Femur (tissue), 1 donor: ENCODE measurements around the gene MB.

Experiments
- DNase-seq: peaks from one replicate; pipeline ENCODE4 v3.0.0-alpha.2; 2017

Gene MB

DNA sequence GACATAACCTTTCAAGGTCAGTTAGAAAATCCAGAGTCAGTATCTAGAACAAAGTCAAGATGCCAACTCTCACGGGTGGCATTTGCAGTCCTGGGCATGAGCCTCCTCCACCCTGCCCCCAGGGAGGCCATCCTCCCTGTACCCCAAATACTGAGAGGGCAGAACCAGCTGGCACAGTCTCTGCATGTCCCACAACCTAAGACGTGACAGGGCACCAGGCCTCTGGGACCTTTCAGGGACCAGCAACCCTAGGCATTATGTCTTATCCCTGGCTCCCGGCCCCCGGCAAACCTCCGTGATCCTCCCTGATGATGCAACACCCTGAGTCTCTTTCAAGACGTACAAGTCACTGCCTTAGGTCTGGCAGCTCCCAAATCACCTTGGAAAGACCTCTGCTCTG is 2.0 kb downstream of the MB start:
- no peak for DNase-seq

DNA sequence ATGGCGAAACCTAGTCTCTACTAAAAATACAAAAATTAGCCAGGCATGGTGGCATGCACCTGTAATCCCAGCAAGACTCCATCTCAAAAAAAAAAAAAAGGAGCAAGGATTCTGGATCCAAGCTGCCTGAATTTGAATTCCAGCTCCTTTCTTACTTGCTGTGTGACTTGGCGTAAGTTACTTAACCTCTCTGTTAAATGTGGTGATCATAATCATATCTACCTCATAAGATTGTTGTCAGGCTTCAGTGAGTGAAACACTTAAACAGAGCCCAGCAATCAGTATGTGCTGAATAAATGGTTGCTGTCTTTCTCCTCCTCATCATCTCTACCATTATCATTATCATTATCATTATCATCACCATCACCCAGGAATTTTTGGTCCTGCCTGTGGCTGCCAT is 2.7 kb downstream of the MB start:
- no peak for DNase-seq

- DNase-seq, result no peak
These were observed 4.2 kb downstream of the MB start for GRCh38 chr22:35612903-35613302.

GRCh38 chr22:35611891-35612576 is 5.1 kb downstream of the MB start:
- no peak for DNase-seq

DNA sequence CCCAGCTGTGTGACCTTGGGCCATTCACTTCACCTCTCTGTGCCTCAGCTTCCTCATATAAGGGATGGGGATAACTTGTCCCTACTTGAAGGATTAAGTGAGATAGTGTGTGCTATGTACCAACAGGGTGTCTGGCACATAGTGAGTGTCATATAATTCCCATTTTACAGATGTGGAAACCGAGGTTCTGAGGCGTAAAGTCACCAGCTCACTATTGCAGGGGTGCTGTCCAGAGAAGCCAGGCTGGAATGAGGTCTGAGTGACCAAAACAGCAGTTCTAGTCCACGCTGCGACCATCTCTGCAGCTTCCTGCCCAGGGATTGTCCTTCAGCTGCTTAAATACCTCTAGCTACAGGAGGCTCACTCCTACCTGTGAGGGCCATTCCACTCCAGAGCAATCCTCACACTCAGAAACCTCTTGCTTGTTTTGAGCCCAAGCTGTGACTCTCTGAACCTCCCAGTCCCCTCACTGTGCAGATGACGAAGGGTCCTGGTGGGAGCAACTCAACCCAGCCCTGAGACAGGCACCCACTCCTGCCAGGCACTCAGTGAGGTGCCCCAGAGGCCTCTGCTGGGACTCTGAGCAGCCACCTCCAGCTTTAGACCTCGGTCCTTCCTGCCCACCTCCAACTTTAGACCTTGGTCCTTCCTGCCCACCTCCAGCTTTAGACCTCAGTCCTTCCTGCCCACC is 5.8 kb downstream of the MB start:
- no peak for DNase-seq

DNA sequence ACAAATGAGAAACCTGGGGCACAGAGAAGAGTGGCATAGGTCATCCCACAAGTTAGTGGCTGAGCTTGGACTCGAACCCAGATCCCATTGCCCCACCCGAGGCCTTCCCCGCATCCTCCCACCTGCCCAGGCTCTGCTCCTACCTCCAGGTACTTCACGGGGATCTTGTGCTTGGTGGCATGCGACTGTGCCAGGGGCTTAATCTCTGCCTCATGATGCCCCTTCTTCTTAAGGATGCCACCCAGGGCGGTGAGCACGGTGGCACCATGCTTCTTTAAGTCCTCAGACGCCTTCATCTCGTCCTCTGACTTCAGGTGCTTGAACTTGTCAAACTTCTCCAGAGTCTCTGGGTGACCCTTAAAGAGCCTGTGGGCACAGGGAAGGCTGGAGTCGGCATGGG is 6.4 kb downstream of the MB start:
- no peak for DNase-seq

- no peak for DNase-seq
These were observed 7.4 kb downstream of the MB start for GRCh38 chr22:35609761-35610160.

DNA sequence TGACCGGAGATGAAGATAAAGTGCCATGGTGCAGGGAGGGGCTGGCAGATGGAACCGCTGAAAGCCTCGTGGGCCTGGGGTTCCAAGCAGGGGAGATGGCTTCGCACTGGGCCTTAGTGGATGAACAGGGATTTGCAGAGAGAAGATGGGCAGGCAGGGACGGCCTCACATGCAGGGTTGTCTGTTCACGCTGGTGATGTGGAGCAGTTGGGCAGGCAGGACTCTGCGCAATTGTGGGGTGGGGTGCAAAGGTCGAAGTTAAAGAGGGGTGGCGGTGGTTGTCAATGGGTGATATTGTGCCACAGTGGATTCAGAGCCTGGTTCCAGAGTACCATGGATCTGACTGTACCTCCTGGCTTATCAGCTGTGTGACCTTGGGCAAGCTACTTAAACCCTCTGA is 7.9 kb downstream of the MB start:
- DNase-seq, result no peak

GRCh38 chr22:35608088-35608487 is 9.0 kb downstream of the MB start:
- peak; percentile 42 for DNase-seq

DNA sequence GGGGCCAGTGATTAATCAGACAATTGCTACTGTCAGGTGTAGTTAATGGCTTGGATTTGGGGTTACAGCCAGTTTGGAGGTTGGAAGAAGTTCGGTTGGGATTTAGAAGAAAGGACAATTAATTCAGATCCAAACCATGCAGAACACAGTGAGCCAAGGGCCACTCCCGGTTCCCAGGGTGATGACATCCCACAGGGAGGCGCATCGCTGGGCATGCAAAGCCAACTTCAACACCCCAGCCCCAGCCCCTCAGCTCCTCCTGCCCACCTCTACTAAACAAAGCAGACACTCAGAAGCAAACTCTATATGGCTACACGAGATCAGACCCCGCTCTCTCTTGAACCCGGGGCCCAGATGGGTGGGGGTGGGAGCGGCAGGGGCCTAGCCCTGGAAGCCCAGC is 10.2 kb downstream of the MB start:
- no peak for DNase-seq

DNA sequence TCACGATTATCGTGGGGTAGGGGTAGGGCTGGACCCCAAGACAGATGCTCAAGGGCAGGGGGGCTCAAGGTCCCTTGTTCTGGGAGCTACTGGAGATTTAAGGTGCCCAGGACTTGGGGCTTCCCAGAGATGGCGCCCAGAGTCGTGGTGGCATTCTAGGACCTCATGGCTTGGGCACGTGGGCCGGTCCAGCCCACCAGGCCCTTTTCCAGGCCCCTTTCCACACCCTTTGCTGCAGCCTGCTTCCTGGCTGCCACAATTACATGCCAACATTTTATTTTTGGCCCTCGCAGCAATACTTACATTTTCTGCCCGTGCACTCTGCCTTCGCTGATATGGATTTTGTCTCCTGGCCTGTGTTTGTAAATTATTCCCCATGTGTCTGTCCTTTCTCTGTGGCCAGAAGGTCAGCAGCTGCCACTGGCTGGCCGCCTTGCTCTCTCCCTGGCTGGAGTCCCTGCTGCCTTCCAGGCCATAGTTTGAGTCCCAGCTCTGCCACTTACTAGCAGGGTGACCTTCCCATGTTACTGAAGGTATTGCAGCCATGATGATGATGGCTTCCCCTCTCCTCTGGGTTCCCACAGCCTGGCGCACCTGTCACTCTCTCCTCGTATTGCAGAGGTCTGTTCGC is 11.2 kb downstream of the MB start:
- DNase-seq, result peak; percentile 53

DNA sequence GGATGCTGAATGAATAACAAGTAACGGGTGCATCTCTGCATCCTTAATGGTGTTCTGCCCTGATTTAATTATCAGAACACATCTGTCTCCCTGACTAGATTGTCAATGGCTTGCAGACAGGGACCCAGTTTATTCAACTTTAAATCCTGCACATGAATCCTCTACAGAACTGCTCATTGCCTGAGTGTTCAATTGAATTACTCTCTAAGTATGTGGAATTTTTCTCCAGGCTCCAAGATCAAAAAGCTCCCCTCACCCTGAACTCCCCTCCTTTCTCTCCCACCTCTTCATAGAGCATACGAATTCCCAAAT is 11.8 kb downstream of the MB start:
- no peak for DNase-seq

DNA sequence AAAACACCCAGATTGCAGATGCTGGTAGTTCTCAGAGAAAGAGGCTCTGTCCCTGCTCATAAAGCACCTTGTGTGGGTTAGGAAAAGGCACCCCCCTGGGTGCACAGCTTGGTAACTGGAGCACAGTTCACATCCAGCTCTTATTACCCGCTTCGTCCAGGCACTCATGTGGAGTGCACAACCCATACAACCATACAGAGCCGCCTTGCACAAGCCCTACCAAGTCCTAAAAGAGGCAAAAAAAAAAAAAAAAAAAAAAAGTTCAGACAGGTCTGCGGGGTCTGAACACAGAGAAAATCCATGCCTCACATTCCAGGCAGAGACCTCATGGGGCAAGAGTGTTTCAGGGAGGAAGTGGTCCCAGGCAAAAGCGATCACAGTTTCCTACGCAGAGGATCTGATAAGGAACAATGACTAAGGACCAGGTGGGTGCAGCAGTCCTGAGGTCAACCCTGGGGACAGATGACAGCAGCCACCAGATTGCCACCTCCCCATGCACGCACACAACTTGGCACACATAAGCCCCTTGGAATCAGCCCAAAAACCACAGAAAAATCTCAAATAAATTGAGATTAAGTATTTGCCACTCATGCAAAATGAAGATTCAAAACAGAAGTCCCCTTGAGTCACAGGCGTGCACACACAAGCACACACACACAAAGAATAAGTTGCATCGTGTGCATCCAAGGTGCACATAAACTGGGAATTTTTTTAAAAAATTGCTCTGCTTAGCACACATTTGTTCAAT is 12.3 kb downstream of the MB start:
- no peak for DNase-seq

- no peak for DNase-seq
These were observed 15.2 kb downstream of the MB start for GRCh38 chr22:35601743-35602615.

GRCh38 chr22:35601013-35601580 is 16.0 kb downstream of the MB start:
- no peak for DNase-seq

DNA sequence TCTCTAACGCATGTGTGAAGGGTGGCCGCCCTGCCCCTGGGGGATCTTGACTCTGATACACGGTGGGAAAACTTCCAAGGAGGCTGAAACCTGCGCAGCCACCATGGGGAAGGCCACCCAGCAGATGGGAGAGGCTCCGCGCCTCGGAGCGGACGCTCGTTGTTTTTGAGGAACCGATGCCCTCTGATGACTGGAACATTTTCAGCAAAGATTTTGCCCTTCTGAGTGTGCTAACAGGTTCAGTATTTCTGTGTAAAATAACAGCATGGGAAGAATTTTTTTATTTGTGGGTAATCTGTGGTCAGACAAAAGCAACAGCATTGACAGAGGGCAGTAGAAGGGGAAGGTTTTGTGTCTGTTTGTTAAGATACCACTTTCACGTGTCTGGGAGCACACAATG is 16.7 kb downstream of the MB start:
- DNase-seq, result no peak

DNA sequence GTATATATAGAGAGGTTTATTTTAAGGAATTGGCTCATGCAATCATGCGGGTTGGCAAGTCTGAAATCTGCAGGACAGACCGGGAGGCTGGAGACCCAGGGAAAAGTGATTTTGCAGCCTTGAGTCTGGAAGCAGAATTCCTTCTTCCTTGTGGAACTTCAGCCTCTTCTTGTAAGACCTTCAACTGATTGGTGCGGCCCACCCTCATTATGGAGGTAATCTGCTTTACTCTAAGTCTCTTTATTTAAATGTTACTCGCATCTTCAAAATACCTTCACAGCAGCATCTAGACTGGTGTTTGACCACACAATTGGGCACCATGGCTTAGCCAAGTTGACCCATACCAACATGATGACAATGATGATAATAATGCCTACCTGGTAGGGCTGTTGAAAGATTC is 17.8 kb downstream of the MB start:
- DNase-seq, result no peak

GRCh38 chr22:35598396-35598710 is 18.8 kb downstream of the MB start:
- no peak for DNase-seq

- no peak for DNase-seq
These were observed 19.3 kb downstream of the MB start for GRCh38 chr22:35597692-35598395.

DNA sequence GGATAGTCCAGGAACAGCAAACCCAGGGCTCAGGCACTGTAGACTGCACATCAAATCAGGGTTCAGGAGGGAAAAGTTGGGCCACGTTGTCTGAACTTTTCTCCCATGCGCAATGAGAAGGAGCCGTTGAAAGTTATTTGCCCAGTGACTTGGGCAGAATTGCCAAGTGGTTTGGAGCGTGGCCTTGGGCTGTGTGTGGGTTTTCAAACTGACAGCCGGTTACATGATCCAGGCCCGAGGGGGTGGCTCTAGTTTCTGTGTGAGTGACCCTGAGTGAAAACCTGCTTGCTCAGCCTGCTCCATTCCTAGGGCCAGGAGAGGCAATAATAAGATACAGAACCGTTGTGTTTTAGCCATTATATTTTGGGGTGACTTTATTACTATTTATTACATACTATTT is 20.3 kb downstream of the MB start:
- peak; percentile 66 for DNase-seq

GRCh38 chr22:35594686-35595085 is 22.4 kb downstream of the MB start:
- no peak for DNase-seq

- no peak for DNase-seq
These were observed 23.1 kb downstream of the MB start for GRCh38 chr22:35593891-35594470.
